Breast epithelium (tissue), 3 donors: Measurements from ENCODE around the gene GLI1.

Experiments used
- POLR2A ChIP-seq: fragments of 450-650 bp; IDR thresholded peaks from one replicate; pipeline ENCODE4 v1.6.1; 2016; ENCODE audit warnings: antibody characterized with exemption, mild to moderate bottlenecking, moderate library complexity
- POLR2AphosphoS5 ChIP-seq, 3 donors: sonication (generic); formaldehyde crosslinking; IDR thresholded peaks; one replicate each; pipeline ENCODE4 v1.6.1; 2017; ENCODE audit warnings: antibody characterized with exemption in 3 of 3
- TF ChIP-seq, protein P1 (sequence below), 3 donors: fragments of 450-650 bp; IDR thresholded peaks; one replicate each; pipeline ENCODE4 v1.5.1; 2016 to 2017; ENCODE audit warnings: antibody characterized with exemption in 3 of 3, mild to moderate bottlenecking in 3 of 3, moderate library complexity in 3 of 3

DNA sequence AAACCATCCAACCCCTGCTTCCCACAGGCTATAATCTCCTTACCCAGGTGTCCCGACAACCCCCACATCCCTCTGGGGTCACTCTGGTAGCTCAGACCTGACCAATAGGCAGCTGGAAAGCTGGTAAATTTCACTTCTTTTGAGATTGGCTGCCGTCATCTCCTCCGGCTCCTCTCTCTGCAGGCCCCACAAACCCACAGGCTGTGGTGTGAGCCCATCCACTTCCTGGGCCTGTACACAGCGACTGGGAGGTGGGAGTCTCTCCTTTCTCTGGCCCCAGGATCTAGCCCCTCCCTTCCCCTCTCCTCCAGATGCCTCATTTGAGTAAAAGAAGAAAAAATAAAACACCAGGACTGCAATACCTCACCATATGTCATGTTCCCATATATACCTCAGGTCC is 24.3 kb upstream of the GLI1 start:
- TF ChIP-seq, protein P1, sequence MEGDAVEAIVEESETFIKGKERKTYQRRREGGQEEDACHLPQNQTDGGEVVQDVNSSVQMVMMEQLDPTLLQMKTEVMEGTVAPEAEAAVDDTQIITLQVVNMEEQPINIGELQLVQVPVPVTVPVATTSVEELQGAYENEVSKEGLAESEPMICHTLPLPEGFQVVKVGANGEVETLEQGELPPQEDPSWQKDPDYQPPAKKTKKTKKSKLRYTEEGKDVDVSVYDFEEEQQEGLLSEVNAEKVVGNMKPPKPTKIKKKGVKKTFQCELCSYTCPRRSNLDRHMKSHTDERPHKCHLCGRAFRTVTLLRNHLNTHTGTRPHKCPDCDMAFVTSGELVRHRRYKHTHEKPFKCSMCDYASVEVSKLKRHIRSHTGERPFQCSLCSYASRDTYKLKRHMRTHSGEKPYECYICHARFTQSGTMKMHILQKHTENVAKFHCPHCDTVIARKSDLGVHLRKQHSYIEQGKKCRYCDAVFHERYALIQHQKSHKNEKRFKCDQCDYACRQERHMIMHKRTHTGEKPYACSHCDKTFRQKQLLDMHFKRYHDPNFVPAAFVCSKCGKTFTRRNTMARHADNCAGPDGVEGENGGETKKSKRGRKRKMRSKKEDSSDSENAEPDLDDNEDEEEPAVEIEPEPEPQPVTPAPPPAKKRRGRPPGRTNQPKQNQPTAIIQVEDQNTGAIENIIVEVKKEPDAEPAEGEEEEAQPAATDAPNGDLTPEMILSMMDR (IDR thresholded peaks at IDR 0.05) = no peak
- TF ChIP-seq POLR2A = no peak
- no peak for TF ChIP-seq POLR2AphosphoS5 (IDR thresholded peaks at IDR 0.05)
